IPS-18a (cell line): ENCODE results near the gene DRGX.

Experiments
- H3K27ac ChIP-seq: one replicate; pipeline ENCODE4 v1.5.1; 2013; ENCODE audit warnings: low read length
- H3K27me3 ChIP-seq: one replicate; pipeline ENCODE4 v1.6.1; 2013; ENCODE audit warnings: mild to moderate bottlenecking, low read length; ENCODE audit not compliant: control insufficient read depth, insufficient read depth
- H3K36me3 ChIP-seq: one replicate; pipeline ENCODE4 v1.6.1; 2013; ENCODE audit warnings: low read depth, low read length; ENCODE audit not compliant: control insufficient read depth
- H3K4me1 ChIP-seq: one replicate; pipeline ENCODE4 v1.6.1; 2013; ENCODE audit warnings: low read depth, low read length; ENCODE audit not compliant: control insufficient read depth
- H3K4me3 ChIP-seq: one replicate; pipeline ENCODE4 v1.5.1; 2013; ENCODE audit warnings: low read length
- H3K9ac ChIP-seq: one replicate; pipeline ENCODE4 v1.6.1; 2013; ENCODE audit warnings: mild to moderate bottlenecking, low read length, moderate library complexity
- H3K9me3 ChIP-seq: one replicate; pipeline ENCODE4 v1.6.1; 2013; ENCODE audit warnings: low read depth, low read length; ENCODE audit not compliant: control insufficient read depth

The DRGX gene

GRCh38 chr10:49404321-49404878 is 8.5 kb upstream of the DRGX start:
- H3K4me1 ChIP-seq, result peaks cover 19% of the 10 kb centered on the region
- no peak overlapping the region for H3K4me3 ChIP-seq
- H3K9ac ChIP-seq, result no peak overlapping the region
- peaks cover 45% of the 10 kb centered on the region for H3K27me3 ChIP-seq
- H3K27ac ChIP-seq, result no peak overlapping the region
- no peaks in the 10 kb centered on the region for H3K36me3 ChIP-seq
- H3K9me3 ChIP-seq, result no peaks in the 10 kb centered on the region

- Histone ChIP-seq H3K9ac (no peak overlapping the region), H3K9me3 (no peaks in the 10 kb centered on the region), H3K36me3 (no peaks in the 10 kb centered on the region), H3K4me3 (no peak overlapping the region), H3K4me1 (peaks cover 18% of the 10 kb centered on the region), H3K27ac (no peak overlapping the region), H3K27me3 (peaks cover 55% of the 10 kb centered on the region)
Measured at GRCh38 chr10:49403363-49403762, 7.5 kb upstream of the DRGX start.

GRCh38 chr10:49400365-49400764 is 4.5 kb upstream of the DRGX start:
- Histone ChIP-seq H3K4me1 (peaks cover 24% of the 10 kb centered on the region), H3K27ac (no peak overlapping the region)

GRCh38 chr10:49398986-49399385 is 3.1 kb upstream of the DRGX start:
- peaks cover 95% of the 10 kb centered on the region for H3K27me3 ChIP-seq
- H3K9me3 ChIP-seq, result no peaks in the 10 kb centered on the region
- H3K4me3 ChIP-seq, result peak overlapping the region; percentile 46
- peaks cover 17% of the 10 kb centered on the region for H3K4me1 ChIP-seq
- H3K27ac ChIP-seq, result no peak overlapping the region
- H3K36me3 ChIP-seq, result no peaks in the 10 kb centered on the region
- H3K9ac ChIP-seq, result no peak overlapping the region

More at GRCh38 chr10:49400365-49400764, 4.5 kb upstream of the DRGX start:
- Histone ChIP-seq H3K9me3 (no peaks in the 10 kb centered on the region), H3K9ac (no peak overlapping the region), H3K27me3 (peaks cover 82% of the 10 kb centered on the region), H3K4me3 (no peak overlapping the region), H3K36me3 (no peaks in the 10 kb centered on the region)

GRCh38 chr10:49398000-49398861 is 2.3 kb upstream of the DRGX start:
- no peaks in the 10 kb centered on the region for H3K36me3 ChIP-seq
- peaks cover 95% of the 10 kb centered on the region for H3K27me3 ChIP-seq
- H3K9ac ChIP-seq, result no peak overlapping the region
- H3K4me1 ChIP-seq, result peaks cover 17% of the 10 kb centered on the region
- no peaks in the 10 kb centered on the region for H3K9me3 ChIP-seq
- H3K4me3 ChIP-seq, result peak overlapping the region; percentile 46
- no peak overlapping the region for H3K27ac ChIP-seq

GRCh38 chr10:49397036-49397999 is 1.4 kb upstream of the DRGX start:
- peaks cover 17% of the 10 kb centered on the region for H3K4me1 ChIP-seq
- no peaks in the 10 kb centered on the region for H3K36me3 ChIP-seq
- H3K9ac ChIP-seq, result no peak overlapping the region
- peak overlapping the region; percentile 46 for H3K4me3 ChIP-seq
- H3K27me3 ChIP-seq, result peaks cover 95% of the 10 kb centered on the region
- H3K9me3 ChIP-seq, result no peaks in the 10 kb centered on the region
- H3K27ac ChIP-seq, result no peak overlapping the region

GRCh38 chr10:49396666-49396999 is 744 bp upstream of the DRGX start:
- Histone ChIP-seq H3K4me3 (peak overlapping the region; percentile 68), H3K9ac (no peak overlapping the region), H3K27ac (no peak overlapping the region), H3K4me1 (peaks cover 17% of the 10 kb centered on the region), H3K9me3 (no peaks in the 10 kb centered on the region), H3K36me3 (no peaks in the 10 kb centered on the region), H3K27me3 (peaks cover 98% of the 10 kb centered on the region)

GRCh38 chr10:49394933-49395740 is 752 bp downstream of the DRGX start:
- H3K4me1 ChIP-seq, result peaks cover 17% of the 10 kb centered on the region
- H3K27me3 ChIP-seq, result peaks cover 100% of the 10 kb centered on the region
- no peak overlapping the region for H3K9ac ChIP-seq
- no peak overlapping the region for H3K27ac ChIP-seq
- peak overlapping the region; percentile 68 for H3K4me3 ChIP-seq
- H3K36me3 ChIP-seq, result no peaks in the 10 kb centered on the region
- no peaks in the 10 kb centered on the region for H3K9me3 ChIP-seq

GRCh38 chr10:49393757-49394156 is 2.1 kb downstream of the DRGX start:
- Histone ChIP-seq H3K9ac (no peak overlapping the region), H3K27me3 (peaks cover 86% of the 10 kb centered on the region), H3K9me3 (no peaks in the 10 kb centered on the region)

GRCh38 chr10:49393301-49393700 is 2.6 kb downstream of the DRGX start:
- peaks cover 81% of the 10 kb centered on the region for H3K27me3 ChIP-seq
- H3K4me1 ChIP-seq, result peaks cover 12% of the 10 kb centered on the region
- H3K36me3 ChIP-seq, result no peaks in the 10 kb centered on the region
- H3K27ac ChIP-seq, result no peak overlapping the region
- no peak overlapping the region for H3K9ac ChIP-seq
- no peak overlapping the region for H3K4me3 ChIP-seq
- no peaks in the 10 kb centered on the region for H3K9me3 ChIP-seq

More at GRCh38 chr10:49393757-49394156, 2.1 kb downstream of the DRGX start:
- Histone ChIP-seq H3K4me1 (peaks cover 16% of the 10 kb centered on the region), H3K27ac (no peak overlapping the region), H3K4me3 (no peak overlapping the region), H3K36me3 (no peaks in the 10 kb centered on the region)
